Renal pelvis (tissue), 4 donors: ENCODE measurements around the gene CDK13. TPM values are rescaled to one million over a fixed set of nuclear protein-coding genes. Genes with fewer than 3 reads are reported as not detected.

ENCODE experiments used
- DNase-seq: peaks from one replicate; pipeline ENCODE4 v3.0.0-alpha.2; 2013
- polyA plus RNA-seq, 3 donors: library from polyadenylated mRNA; unstranded; fragments of 120-200 nt; gene quantifications; one replicate each; pipeline ENCODE4 v1.2.1, GENCODE V29; 2013; ENCODE audit not compliant: insufficient read length in 3 of 3

Gene CDK13
- polyA plus RNA-seq, 3 donors = 51.1 to 76.4 (median 65.6) TPM

- DNase-seq = no peak
These were observed 50.8 kb downstream of the CDK13 start for GRCh38 chr7:40000734-40001315.

DNA sequence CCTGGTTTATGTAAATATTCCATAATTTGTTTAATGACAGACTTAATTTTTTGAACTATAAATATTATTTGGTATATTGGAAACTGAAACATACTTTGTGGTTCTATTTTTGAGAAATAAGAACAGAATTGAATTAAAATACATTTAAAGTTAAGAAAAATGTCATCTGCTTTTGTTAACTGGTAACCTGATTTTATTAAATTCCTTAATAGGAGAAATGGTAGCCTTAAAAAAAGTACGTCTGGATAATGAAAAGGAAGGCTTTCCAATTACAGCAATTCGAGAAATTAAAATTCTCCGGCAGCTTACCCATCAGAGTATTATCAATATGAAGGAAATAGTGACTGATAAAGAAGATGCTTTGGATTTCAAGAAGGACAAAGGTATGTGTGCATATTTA lies 51.6 kb downstream of the CDK13 start:
- no peak for DNase-seq

GRCh38 chr7:40003597-40003996 lies 53.5 kb downstream of the CDK13 start:
- no peak for DNase-seq

DNA sequence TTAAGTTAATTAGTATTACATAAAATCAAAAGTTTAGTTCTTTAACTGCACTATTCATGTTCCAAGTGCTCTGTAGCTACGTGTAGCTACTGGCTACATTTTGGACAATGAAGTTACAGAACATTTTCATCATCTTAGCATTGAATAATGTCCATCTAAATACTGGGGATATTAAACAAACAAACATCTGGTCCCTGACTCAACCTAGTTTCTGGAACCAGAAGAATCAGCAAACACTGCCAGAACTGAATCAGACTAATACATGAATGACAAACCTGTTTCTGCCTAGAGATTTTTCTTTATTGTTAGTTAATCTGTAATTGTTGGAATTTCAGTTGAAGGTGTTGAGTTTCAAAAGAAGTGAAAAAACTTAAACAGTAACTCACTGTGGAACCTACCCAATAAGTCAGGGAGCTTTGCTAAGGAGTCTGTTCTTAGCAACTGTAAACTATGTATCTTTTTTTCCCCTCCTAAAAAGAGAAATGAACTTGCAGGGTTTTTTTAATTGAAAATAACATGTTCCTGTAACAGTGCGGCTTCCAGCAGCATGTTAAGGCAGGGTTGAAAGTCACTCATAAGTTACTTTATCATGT lies 58.3 kb downstream of the CDK13 start:
- DNase-seq = no peak

- DNase-seq = no peak
These were observed 59.2 kb downstream of the CDK13 start for GRCh38 chr7:40009301-40009700.

- no peak for DNase-seq
These were observed 64.3 kb downstream of the CDK13 start for GRCh38 chr7:40014376-40014775.

GRCh38 chr7:40015790-40016296 lies 65.8 kb downstream of the CDK13 start:
- DNase-seq = no peak

DNA sequence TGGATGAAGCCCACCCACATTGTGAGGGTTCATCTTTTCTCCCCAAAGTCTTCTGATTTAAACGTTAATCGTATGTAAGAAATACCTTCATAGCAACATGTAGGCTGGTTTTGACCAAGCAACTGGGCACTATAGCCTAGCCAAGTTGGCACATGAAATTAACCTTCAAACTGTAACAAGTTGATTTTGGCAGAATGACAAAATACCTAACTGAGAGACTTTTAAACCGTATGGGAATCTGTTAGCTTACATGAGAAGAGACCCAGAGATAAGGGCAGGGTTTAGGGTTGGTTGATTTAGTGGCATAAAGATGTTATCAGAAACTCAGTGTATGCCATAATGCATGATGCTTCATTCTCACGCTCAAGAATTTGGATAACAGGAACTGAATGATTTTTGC lies 69.5 kb downstream of the CDK13 start:
- DNase-seq = no peak

DNA sequence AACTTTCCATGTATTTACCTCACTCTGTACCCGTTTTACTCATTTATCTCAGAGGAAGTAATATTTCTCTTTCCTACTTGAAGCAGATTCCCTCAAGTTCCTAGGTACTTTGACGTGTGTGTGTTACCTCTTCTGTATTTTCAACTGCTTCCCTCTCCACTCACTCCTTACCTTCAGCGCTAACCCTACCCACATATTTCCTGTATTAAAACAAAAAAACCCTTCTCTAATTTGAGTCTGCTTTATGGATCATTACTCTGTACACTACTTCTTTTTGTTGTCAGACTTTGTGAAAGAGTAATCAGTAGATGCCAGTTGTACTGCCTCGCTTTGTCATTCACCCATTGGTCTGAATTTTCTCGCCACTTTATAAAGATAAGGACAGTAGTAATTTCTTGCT lies 74.0 kb downstream of the CDK13 start:
- DNase-seq = no peak

DNA sequence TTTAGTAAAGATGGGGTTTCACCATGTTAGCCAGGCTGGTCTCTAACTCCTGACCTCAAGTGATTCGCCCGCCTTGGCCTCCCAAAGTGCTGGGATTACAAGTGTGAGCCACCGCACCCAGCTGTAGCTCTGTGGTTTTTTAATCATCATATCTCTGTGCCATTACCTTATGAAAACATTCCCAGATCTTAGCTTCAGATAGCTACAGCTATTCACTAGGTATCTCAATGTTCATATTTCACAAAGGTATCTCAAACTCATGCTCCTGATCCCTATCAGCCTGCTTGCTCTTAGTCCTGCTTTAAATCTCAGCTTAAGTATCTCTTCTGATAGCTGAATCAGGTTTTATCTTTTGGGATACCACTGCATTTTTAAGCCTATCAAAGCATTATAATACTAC lies 74.8 kb downstream of the CDK13 start:
- DNase-seq = no peak

DNA sequence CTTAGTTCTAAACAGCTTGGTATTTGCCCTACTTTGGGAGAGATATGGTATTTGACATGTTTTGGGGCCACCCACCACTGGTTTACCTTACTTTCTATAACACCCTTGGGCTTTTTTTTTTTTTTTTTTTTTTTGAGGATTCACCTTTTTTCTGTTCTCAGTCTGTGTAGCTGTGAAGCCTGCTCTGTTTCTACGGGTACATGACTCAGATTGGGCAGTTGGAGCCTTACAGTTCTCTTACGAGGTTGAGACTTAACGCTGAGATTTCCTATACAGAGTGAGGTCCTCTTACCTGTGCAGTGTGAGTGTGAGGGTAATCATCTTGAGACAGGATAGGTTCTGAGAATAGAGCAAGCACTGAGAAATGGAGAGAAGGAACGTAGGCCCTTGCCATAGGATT lies 77.5 kb downstream of the CDK13 start:
- DNase-seq = no peak

DNA sequence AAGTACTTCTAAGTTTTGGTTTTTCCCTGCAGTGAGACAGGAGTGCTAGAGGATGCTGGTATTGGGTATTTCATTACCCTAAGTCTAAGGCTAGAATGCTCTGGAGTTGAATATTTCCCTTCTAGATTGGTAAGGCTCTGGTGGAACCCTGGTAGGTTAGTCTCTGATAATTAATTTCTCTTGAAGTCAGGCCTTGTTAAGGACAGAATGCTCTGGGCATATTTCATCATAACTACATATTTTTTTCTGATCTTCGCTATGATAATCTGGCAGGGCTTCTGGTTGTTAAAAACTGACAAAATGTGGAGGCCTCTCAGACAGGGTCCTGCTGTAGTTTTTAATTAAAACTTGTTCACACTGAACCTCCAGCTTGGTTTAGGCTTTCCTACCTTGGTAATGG lies 83.8 kb downstream of the CDK13 start:
- no peak for DNase-seq

- DNase-seq = no peak
These were observed 91.4 kb downstream of the CDK13 start for GRCh38 chr7:40041456-40041855.

DNA sequence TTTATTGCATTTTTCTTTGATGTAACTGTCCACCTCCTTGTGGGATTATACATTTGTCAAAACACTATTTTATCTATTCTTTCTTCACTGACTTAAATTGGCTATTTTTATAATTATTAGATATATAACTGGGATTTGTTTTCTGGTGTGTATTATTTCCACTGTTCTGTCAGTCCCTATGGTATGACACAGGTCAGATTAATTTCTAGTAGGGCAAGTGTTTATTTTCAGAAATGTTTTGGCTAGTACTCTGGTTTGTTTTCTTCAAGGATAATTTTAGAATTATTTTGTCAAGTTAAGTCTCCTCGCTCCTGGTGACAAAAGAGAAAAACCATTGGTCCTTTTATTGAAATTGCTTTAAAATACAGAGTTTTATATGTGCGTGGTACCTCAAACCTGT lies 93.1 kb downstream of the CDK13 start:
- no peak for DNase-seq

DNA sequence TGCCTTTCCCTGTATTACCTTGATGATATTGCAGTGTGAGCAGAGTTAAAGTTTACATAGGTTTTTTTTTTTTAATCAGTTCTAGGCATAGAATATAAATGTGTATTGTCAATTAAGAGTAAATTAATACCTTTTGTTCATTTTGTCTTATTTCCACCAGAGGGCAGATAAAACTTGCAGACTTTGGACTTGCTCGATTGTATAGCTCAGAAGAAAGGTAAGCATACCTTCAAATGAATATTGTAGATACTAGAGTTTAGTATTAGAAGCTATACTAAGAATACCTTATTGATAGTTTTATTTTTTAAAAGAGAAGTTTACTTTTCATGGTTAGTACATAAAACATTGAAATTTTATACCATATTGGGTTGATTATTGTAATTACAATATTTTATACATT lies 97.6 kb downstream of the CDK13 start:
- no peak for DNase-seq

DNA sequence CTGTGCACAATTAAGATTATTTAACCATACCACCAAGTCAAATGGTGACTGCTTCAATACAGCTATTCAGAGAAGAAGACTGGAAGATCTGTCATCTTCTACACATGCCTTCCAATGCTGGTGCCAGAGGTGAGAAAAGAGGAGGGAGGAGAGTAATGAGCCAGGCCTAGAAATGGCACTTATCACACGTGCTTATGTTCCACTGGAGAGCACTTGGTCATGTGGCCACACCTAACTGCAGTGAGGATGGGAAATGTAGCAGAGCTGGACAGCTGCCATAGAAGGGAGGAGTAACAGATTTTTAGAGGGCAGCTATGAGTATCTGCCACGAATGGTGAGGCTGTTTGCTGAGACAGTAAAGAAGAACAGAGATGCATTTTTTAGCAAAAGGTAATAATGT lies 107.2 kb downstream of the CDK13 start:
- no peak for DNase-seq

DNA sequence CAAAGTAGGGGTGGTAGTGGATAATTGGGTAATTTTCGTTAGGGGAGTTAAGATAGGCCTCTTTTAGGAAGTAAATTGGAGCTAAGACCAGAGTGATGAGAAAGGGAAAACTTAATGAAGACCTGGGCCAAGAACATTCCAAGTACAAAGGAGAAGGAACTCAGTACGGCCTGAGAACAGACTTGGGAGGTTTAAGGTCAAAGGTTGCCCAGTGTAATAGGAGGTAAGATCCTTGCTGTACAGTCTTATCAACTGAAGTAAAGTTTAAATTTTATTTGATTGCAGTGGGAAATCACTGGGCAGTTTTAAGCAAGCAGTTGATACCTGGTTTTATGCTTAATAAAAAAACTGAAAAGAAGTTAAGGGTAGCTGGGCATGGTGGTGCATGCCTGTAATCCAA lies 108.0 kb downstream of the CDK13 start:
- DNase-seq = no peak

DNA sequence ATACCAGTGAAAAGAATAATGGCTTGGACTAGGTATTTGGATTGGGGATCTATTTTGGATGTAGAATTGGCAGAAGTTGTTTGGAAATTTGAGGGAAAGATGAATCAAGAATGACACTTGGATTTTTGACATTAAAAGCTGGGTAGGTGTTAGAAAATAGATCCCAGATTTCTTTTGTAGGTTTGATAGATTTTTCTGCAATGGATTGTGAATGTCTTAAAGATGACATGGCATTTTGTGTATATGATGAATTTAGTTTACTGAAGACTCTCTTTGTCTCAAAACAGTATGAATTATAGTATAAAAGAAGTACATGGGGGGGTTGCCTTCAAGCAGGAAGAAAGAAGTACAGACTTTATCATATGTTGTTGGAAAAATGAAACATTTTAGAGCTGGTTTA lies 108.6 kb downstream of the CDK13 start:
- DNase-seq = no peak

- DNase-seq = no peak
These were observed 109.0 kb downstream of the CDK13 start for GRCh38 chr7:40059057-40059456.

GRCh38 chr7:40072268-40072667 lies 122.2 kb downstream of the CDK13 start:
- DNase-seq = no peak

GRCh38 chr7:40073239-40073638 lies 123.2 kb downstream of the CDK13 start:
- DNase-seq = no peak

- no peak for DNase-seq
These were observed 127.8 kb downstream of the CDK13 start for GRCh38 chr7:40077849-40078248.

GRCh38 chr7:40092182-40092581 lies 142.1 kb downstream of the CDK13 start:
- no peak for DNase-seq
